GM19238 (cell line): ENCODE data around the gene SLC11A2.
A peak's percentile ranks its signal among the peaks of the same experiment; 100 is the strongest.

Experiments used
- DNase-seq: peaks from one replicate; pipeline ENCODE4 v3.0.0; 2011; ENCODE audit warnings: low spot score; ENCODE audit not compliant: insufficient read length

SLC11A2 gene

GRCh38 chr12:51025836-51026638 is at the start of gene SLC11A2:
Gene SLC11A2, minus strand, starts transcription at chr12:51026384. Its CDS starts 15,656 bp downstream, at chr12:51010728.
- peak; percentile 92 for DNase-seq

DNA sequence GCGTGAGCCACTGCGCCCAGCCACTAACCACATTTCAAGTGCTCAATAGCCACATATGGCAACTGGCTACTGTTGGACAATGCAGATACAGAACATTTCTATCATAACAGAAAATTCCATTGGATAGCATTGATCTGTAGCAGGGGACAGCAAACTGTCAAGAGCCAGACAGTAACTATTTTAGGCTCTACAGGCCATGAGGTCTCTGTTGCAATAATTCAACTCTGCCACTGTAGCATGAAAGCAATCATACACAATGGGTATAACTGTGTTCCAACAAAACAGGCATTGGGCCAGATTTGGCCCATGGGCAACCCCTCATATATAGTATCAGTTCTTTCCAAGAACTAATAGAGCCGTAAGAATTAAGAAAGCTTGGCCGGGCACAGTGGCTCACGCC is 49.2 kb upstream of the SLC11A2 start:
- DNase-seq = no peak

GRCh38 chr12:51071663-51072062 is 45.5 kb upstream of the SLC11A2 start:
- DNase-seq = no peak

DNA sequence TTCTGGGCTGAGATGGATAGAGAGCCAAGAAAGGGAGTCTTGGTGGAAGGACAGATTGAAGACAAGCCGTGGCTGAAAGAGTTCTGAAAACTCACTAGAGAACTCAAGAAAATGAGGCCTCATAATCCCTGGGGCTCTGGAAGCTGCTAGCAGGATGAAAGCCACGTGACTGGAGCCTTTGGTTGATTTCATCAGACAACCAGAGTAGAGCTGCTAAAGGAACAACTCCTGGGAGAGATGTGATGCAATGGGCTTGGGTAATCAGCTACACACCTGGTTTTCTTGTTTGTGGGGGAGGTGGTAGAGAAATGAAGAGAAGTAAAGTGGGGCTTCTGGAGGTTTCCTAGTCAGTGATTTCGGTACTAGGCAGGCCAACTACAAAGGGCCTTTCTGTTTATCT is 43.8 kb upstream of the SLC11A2 start:
- DNase-seq = no peak

- no peak for DNase-seq
These were observed 41.6 kb upstream of the SLC11A2 start for GRCh38 chr12:51067771-51068170.

DNA sequence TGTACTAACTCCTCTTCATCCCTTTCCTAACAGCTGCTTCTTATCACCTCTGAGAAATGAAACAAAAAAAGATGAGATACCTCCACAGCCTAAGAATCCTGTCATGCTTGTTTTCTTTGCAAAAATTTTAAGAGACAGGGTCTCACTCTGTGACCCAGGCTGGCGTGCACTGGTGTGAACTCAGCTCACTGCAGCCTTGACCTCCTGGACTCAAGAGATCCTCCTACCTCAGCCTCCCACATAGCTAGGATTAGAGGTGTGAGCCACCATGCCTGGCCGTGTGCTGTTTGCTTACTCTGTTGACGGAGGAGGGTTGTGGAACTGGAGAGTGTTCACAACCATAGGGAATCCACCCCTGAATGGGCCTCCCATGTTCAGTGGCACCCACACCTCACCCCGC is 41.0 kb upstream of the SLC11A2 start:
- no peak for DNase-seq

DNA sequence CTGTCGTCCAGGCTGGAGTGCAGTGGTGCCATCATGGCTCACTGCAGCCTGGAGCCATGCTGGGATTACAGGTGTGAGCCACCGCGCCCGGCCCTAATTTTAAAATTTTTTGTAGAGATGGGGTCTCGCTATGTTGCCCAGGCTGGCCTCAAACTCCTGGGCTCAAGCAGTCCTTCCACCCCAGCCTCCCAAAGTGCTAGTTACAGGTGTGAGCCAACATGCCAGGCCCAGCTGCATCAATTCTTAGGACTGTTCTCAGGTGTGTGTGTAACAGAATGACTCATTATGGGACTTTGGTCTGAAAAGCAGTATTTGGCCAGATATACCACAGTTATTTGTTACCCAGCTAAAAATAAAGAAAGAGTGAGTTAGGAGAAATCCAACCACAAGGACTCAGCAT is 39.3 kb upstream of the SLC11A2 start:
- DNase-seq = no peak

DNA sequence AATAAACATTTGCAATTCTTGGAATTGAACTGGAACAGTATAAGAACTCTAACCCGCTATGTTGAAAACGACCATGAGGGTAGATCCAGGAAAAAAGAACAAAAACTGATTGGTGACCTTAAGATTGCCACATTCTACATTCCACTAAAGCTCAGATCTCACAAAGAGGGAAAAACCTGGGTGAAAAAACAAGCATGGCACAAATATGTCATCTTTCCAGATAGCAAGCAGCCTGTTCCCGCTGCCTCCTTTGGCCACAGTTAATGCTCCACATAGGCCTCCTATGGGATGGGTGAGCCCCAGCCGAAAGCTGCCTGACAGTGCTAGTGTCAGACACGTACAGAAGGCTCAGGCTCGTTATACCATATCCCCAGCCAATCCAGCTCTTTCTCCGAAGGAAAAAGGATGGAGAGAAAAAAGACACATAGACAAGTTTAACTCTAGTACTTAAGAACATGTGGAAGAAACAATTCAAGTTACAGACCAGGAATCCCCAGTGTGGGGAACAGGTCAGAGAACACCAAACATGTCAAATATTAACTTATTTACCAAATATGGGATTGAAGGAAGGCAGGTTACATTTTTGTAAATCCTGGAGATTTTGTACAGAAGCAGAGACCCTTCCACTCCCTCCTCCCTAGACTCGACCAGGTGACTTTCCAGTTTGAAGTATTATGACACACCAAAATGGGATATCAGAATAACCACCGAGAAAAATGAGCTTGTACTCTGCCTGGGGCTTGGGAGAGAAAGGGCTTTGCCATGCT is 36.6 kb upstream of the SLC11A2 start:
- DNase-seq = no peak

- no peak for DNase-seq
These were observed 32.9 kb upstream of the SLC11A2 start for GRCh38 chr12:51059086-51059485.

- DNase-seq = no peak
These were observed 30.1 kb upstream of the SLC11A2 start for GRCh38 chr12:51056242-51056641.

GRCh38 chr12:51055060-51055459 is 28.9 kb upstream of the SLC11A2 start:
- no peak for DNase-seq

DNA sequence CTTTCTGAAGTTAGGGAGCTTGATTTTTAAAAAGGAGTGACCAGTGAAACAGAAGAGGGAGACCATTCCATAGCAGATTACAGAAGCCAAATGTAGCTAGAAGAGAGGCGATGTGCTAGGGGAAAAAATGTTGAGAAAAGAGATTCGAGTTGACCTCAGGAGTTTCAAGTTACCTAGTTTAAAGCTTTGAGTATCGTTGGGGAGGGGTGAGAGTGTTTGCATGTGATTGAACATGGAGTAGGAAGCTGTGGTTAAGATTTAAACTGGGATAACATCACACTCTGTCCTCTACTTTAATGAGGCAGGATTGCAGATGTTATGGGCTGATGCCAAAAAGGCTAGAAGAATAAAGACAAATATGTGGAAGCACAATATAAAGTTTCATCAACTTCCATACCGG is 25.6 kb upstream of the SLC11A2 start:
- no peak for DNase-seq

GRCh38 chr12:51049525-51049924 is 23.3 kb upstream of the SLC11A2 start:
- DNase-seq = no peak

DNA sequence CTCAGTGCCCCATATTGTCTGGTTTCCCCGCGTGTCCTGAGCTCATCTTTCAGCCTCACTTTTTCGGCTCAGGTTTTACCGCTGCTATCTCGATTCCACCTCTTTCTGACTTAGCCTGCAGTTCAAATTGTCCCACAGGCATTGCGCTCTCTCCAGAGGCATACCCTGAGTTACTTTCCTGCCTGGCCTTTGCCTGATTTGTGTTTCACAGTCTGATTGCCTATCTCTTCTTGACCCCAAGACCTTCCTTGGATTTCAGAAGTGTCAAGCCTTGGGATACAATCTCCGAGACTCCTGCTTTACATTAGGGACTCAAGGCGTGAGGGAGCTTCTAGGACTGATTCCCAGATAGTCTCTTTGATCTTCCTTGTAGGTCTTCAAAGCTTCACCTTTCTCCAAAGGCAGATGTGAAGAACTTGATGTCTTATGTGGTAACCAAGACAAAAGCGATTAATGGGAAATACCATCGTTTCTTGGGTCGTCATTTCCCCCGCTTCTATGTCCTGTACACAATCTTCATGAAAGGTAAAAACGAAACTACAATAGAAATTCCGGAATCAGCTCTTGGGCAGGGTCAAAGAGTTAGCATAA is 22.6 kb upstream of the SLC11A2 start:
- DNase-seq = no peak

GRCh38 chr12:51047655-51048540 is 21.7 kb upstream of the SLC11A2 start, which contains the start of gene LETMD1:
Gene LETMD1, plus strand, starts transcription at chr12:51048327. Its CDS starts 30 bp downstream, at chr12:51048357.
- peak; percentile 90 for DNase-seq

GRCh38 chr12:51036279-51036678 is 10.1 kb upstream of the SLC11A2 start:
- DNase-seq = no peak

DNA sequence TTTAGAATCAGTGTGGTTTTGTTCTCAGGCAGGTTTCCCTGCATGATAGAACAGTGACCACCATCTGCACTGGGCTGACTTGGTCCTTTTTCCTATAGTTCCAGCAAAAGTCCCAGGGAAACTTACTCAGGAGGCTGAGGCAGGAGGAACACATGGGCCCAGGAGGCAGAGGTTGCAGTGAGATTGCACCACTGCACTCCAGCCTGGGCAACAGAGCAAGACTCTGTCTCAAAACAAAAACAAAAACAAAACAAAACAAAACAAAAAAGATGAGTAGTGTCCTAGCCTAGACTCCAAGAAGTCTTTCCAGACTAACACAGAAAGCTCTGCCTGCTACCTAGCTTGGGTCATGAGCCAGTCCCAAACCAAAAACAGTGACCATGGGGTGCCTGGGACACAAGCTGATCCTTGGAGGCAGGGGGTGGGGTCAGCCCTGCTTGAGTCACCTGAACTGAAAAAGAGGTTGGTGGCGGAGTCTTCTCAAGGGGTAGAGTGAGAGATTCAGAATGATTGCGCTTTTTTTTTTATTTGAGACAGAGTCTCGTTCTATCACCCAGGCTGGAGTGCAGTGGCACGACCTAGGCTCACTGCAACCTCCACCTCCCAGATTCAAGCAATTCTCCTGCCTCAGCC is 7.4 kb upstream of the SLC11A2 start:
- no peak for DNase-seq

DNA sequence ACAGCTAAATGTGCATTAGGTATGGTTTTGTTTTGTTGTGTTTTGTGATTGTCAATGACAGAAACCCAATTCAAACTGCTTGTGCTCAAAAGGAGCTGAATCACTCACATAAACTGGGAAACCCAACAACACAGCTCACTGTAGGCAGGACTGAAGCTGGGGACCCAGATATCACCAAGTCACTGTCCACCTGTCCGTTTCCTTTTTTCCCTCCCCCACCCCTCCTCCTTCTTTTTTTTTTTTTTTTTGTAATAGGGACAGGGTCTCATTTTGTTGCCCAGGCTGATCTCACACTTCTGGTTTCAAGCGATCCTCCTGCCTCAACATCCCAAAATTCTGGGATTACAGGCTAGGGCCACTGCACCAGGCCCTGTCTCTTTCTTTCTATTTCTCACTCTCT is 6.9 kb upstream of the SLC11A2 start:
- DNase-seq = no peak

GRCh38 chr12:51028813-51029150 is 2.6 kb upstream of the SLC11A2 start:
- no peak for DNase-seq

- no peak for DNase-seq
These were observed 2.1 kb upstream of the SLC11A2 start for GRCh38 chr12:51028126-51028812.
